DND-41 (cell line): ENCODE data around the gene PTPRE.

Source experiments
- ATAC-seq: fragments of 200-7000 bp; cut with Tn5 transposase; 3 replicates; pipeline ENCODE4 v1.9.1; 2021; ENCODE audit warnings: low read depth; ENCODE audit not compliant: insufficient read depth
- DNase-seq: peaks from one replicate; pipeline ENCODE4 v3.0.0-alpha.2; 2020
- H2AFZ ChIP-seq: 2 replicates; pipeline ENCODE4 v1.6.0; 2012; ENCODE audit warnings: low read depth, low read length
- H3K27ac ChIP-seq: 2 replicates; pipeline ENCODE4 v1.5.1; 2012; ENCODE audit warnings: low read length, inconsistent platforms
- H3K27me3 ChIP-seq: fragments of 200-600 bp; sonication (generic); 2 replicates; pipeline ENCODE4 v1.6.0; 2012; ENCODE audit warnings: low read length, mild to moderate bottlenecking, inconsistent platforms; ENCODE audit not compliant: insufficient read depth, poor library complexity
- H3K36me3 ChIP-seq: 2 replicates; pipeline ENCODE4 v1.5.1; 2012; ENCODE audit warnings: low read length, inconsistent platforms; ENCODE audit not compliant: insufficient read depth
- H3K4me1 ChIP-seq: 2 replicates; pipeline ENCODE4 v1.5.1; 2012; ENCODE audit warnings: mild to moderate bottlenecking, low read length; ENCODE audit not compliant: insufficient read depth
- H3K4me2 ChIP-seq: 2 replicates; pipeline ENCODE4 v1.6.0; 2012; ENCODE audit warnings: mild to moderate bottlenecking, moderate library complexity, low read length, inconsistent platforms; ENCODE audit not compliant: insufficient read depth
- H3K4me3 ChIP-seq, 2 experiments: fragments of 200-600 bp in 1 of 2; shearing (Covaris generic) in 1 of 2; 2 replicates each; pipeline ENCODE4 v1.5.1; 2012 to 2016; ENCODE audit warnings: inconsistent platforms in 2 of 2, low read length in 2 of 2, mild to moderate bottlenecking in 2 of 2, low read depth in 1 of 2, moderate library complexity in 1 of 2
- H3K79me2 ChIP-seq: 2 replicates; pipeline ENCODE4 v1.6.0; 2012; ENCODE audit warnings: low read length, inconsistent platforms; ENCODE audit not compliant: insufficient read depth
- H3K9ac ChIP-seq: 2 replicates; pipeline ENCODE4 v1.6.0; 2012; ENCODE audit warnings: low read depth, mild to moderate bottlenecking, inconsistent platforms, low read length, moderate library complexity
- H3K9me3 ChIP-seq: 2 replicates; pipeline ENCODE4 v1.5.1; 2012; ENCODE audit warnings: low read length, moderate library complexity, mild to moderate bottlenecking, inconsistent platforms; ENCODE audit not compliant: insufficient read depth, severe bottlenecking
- H4K20me1 ChIP-seq: 2 replicates; pipeline ENCODE4 v1.6.0; 2012; ENCODE audit warnings: low read length; ENCODE audit not compliant: insufficient read depth
- CTCF ChIP-seq: IDR thresholded peaks from 2 replicates; pipeline ENCODE4 v1.5.1; 2012; ENCODE audit warnings: borderline replicate concordance, low read length, moderate library complexity, mild to moderate bottlenecking; ENCODE audit not compliant: poor library complexity, severe bottlenecking; ENCODE audit errors: extremely low read depth
- EZH2 ChIP-seq: IDR thresholded peaks from 3 replicates; pipeline ENCODE4 v1.6.1; 2012; ENCODE audit warnings: borderline replicate concordance, low read depth, mild to moderate bottlenecking, moderate library complexity, low read length, inconsistent platforms; ENCODE audit not compliant: severe bottlenecking

PTPRE gene

DNA sequence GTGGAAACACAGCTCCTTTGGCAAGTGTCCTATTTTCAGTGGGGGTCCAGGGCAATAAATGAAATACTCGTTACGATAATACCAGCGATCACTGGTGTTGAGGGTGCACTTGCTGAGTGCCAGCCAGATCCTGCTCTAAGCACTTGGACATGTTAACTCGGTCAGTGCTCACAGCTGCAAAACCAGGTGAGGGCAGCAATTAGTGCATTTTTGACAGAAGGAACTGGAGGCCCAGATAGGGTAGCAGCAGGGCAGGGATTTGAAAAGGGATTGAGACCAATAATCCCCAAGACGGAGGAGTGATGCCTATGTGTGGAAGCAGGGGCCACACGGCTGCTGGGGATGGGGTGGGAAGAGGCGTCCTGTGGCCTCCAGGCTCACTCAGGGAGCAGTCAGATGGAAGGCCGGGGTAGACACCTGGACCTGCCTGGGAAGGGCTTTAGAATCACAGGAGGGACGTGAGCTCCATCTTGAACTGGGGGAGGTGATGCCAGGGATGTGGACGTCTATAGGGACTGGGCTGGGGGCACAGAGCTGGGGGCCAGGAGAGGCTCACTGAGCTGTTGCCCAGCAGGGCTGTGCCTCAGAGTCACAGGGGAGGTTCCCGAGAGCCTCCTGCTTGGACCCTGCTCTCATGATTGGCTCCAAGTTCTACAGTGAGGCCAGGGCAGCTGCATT, 14.3 kb downstream of the PTPRE start:
- no peak overlapping the region for H3K27ac ChIP-seq
- H3K36me3 ChIP-seq: no peaks in the 10 kb centered on the region
- H3K4me3 ChIP-seq: no peak overlapping the region
- H3K9me3 ChIP-seq: no peaks in the 10 kb centered on the region
- no peaks in the 10 kb centered on the region for H3K4me1 ChIP-seq
- no peak for DNase-seq
- no peaks in the 10 kb centered on the region for H3K79me2 ChIP-seq
- ATAC-seq: no peak
- TF ChIP-seq EZH2: no peak
- no peak for TF ChIP-seq CTCF
- H4K20me1 ChIP-seq: no peaks in the 10 kb centered on the region; the same call in 1 of the 2 replicates
- H3K9ac ChIP-seq: no peak overlapping the region
- no peak overlapping the region for H3K4me2 ChIP-seq
- no peaks in the 10 kb centered on the region for H3K27me3 ChIP-seq
- no peak overlapping the region for H2AFZ ChIP-seq

DNA sequence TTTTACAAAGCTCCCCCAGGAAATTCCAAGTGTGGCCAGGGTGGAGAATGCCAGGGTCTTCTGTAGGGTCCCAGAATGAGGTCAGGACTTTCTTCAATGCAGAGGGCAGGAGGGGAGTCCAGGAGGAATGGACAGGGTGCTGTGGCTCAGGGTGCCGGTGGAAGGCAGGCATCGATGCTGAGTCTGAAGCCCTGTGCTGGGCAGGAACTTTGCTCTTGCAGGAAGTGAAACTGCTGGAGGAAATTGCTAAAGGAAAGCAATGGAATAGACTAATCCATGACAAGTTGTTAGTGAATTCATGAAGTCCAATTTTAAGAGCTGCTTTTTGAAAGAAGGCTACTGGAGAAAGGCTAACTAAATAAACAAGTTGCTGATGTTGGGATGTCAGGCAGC, 14.8 kb downstream of the PTPRE start:
- Histone ChIP-seq H3K27ac (no peak overlapping the region), H3K36me3 (no peaks in the 10 kb centered on the region), H3K4me3 (no peak overlapping the region), H2AFZ (no peak overlapping the region), H3K4me2 (no peak overlapping the region), H3K79me2 (no peaks in the 10 kb centered on the region), H3K4me1 (no peaks in the 10 kb centered on the region), H4K20me1 (no peaks in the 10 kb centered on the region; the same call in 1 of the 2 replicates), H3K27me3 (no peaks in the 10 kb centered on the region), H3K9me3 (no peaks in the 10 kb centered on the region), H3K9ac (no peak overlapping the region)
- no peak for DNase-seq
- no peak for ATAC-seq
- no peak for TF ChIP-seq CTCF
- no peak for TF ChIP-seq EZH2

DNA sequence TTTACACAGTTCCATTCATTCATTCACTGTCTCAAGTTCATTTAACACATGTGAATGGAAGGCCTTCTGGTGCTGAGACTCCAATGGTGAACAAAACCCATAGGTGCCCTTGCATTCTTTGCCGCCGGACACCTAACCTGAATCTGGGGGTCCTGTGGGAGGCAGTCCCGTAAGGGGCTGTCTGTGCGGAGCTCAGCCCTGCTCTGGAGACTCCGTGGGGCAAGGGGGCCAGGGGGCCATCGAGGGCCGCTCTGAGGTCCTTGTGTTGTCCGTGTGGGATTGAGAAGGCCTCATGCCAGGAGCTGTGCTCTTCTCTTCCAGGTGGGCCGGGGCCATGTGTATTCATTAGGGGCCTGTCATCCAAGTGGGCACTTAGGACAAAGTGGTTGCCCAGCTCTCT, 15.3 kb downstream of the PTPRE start:
- H3K4me1 ChIP-seq: no peaks in the 10 kb centered on the region
- no peak overlapping the region for H3K4me3 ChIP-seq
- no peak overlapping the region for H3K9ac ChIP-seq
- H3K27ac ChIP-seq: no peak overlapping the region
- H3K79me2 ChIP-seq: no peaks in the 10 kb centered on the region
- DNase-seq (no peak), ATAC-seq (no peak)
- no peak overlapping the region for H3K4me2 ChIP-seq
- H3K9me3 ChIP-seq: no peaks in the 10 kb centered on the region
- no peaks in the 10 kb centered on the region; the same call in 1 of the 2 replicates for H4K20me1 ChIP-seq
- H3K27me3 ChIP-seq: no peaks in the 10 kb centered on the region
- H3K36me3 ChIP-seq: no peaks in the 10 kb centered on the region
- TF ChIP-seq EZH2: no peak
- H2AFZ ChIP-seq: no peak overlapping the region

GRCh38 chr10:127922675-127923366, 15.9 kb downstream of the PTPRE start:
- H3K27ac ChIP-seq: no peak overlapping the region
- no peak overlapping the region for H2AFZ ChIP-seq
- no peaks in the 10 kb centered on the region for H3K27me3 ChIP-seq
- no peaks in the 10 kb centered on the region for H3K9me3 ChIP-seq
- TF ChIP-seq EZH2 (no peak), CTCF (no peak)
- no peak overlapping the region for H3K9ac ChIP-seq
- H4K20me1 ChIP-seq: no peaks in the 10 kb centered on the region; the same call in 1 of the 2 replicates
- DNase-seq (no peak), ATAC-seq (no peak)
- H3K36me3 ChIP-seq: no peaks in the 10 kb centered on the region
- no peaks in the 10 kb centered on the region for H3K4me1 ChIP-seq
- H3K79me2 ChIP-seq: no peaks in the 10 kb centered on the region
- H3K4me3 ChIP-seq: no peak overlapping the region
- H3K4me2 ChIP-seq: no peak overlapping the region
